ENCODE results near the gene ACOT6.

GRCh38 chr14:73651005-73651404, 38.7 kb downstream of the ACOT6 start:
- TF ChIP-seq POLR2A (IDR thresholded peaks at IDR 0.05) (no peak), CTCF (IDR thresholded peaks at IDR 0.05) (no peak)
